CD4-positive, alpha-beta T cell (primary cell): ENCODE measurements around the gene ESAM. TPM values are rescaled to one million over a fixed set of nuclear protein-coding genes. Genes with fewer than 3 reads are reported as not detected.

Experiments
- ATAC-seq: fragments of 200-7000 bp; cut with Tn5 transposase; one replicate; pipeline ENCODE4 v1.10.0; 2022; ENCODE audit warnings: mild to moderate bottlenecking; ENCODE audit not compliant: poor library complexity
- CTCF ChIA-PET: fragments of 350-600 bp; sonication (Branson Sonifier 250); formaldehyde crosslinking; loops from one replicate; lab custom pipeline; 2021; ENCODE audit warnings: antibody characterized with exemption, inconsistent platforms; lab: Charles Lee
- POLR2A ChIA-PET: fragments of 350-600 bp; sonication (Branson Sonifier 250); formaldehyde crosslinking; loops from one replicate; lab custom pipeline; 2021; ENCODE audit warnings: antibody characterized with exemption, inconsistent platforms; lab: Charles Lee
- DNase-seq, 14 experiments: peaks; one replicate each; pipeline ENCODE4 v3.0.0-alpha.2; 2013 to 2020; ENCODE audit warnings: mixed read lengths in 2 of 14
- H3K27ac ChIP-seq, 2 donors: one replicate each; pipeline versions ENCODE4 v1.5.1 to v1.7.0; 2013; ENCODE audit warnings: low read length in 2 of 2, low read depth in 1 of 2, mild to moderate bottlenecking in 1 of 2
- H3K27me3 ChIP-seq, 2 experiments: 1 replicate in 1 of 2; 2 replicates in 1 of 2; pipeline versions ENCODE4 v1.6.1 to v1.7.0; 2013; ENCODE audit warnings: low read length in 2 of 2, control low read depth in 1 of 2, mild to moderate bottlenecking in 1 of 2, moderate library complexity in 1 of 2; ENCODE audit not compliant: insufficient read depth in 2 of 2, control insufficient read depth in 1 of 2
- H3K36me3 ChIP-seq: one replicate; pipeline ENCODE4 v1.6.1; 2013; ENCODE audit warnings: low read length, control low read depth; ENCODE audit not compliant: insufficient read depth
- H3K4me1 ChIP-seq: one replicate; pipeline ENCODE4 v1.6.1; 2013; ENCODE audit warnings: low read length, control low read depth; ENCODE audit not compliant: insufficient read depth
- H3K4me3 ChIP-seq: one replicate; pipeline ENCODE4 v1.5.1; 2013; ENCODE audit warnings: mild to moderate bottlenecking, low read length, moderate library complexity
- H3K9me3 ChIP-seq, 2 experiments: 1 replicate in 1 of 2; 2 replicates in 1 of 2; pipeline versions ENCODE4 v1.6.1 to v1.7.0; 2013; ENCODE audit warnings: low read length in 2 of 2, mild to moderate bottlenecking in 2 of 2, control low read depth in 1 of 2, moderate library complexity in 1 of 2; ENCODE audit not compliant: control insufficient read depth in 1 of 2, insufficient read depth in 1 of 2
- H3K27ac Mint-ChIP-seq: one replicate; pipeline ENCODE4 v1.8.0; 2020; ENCODE audit warnings: mixed read lengths
- H3K27me3 Mint-ChIP-seq: one replicate; pipeline ENCODE4 v1.8.0; 2021; ENCODE audit warnings: mixed read lengths
- H3K36me3 Mint-ChIP-seq: one replicate; pipeline ENCODE4 v1.8.0; 2021; ENCODE audit warnings: low read depth, mixed read lengths
- H3K4me1 Mint-ChIP-seq: one replicate; pipeline ENCODE4 v1.8.0; 2021; ENCODE audit warnings: low read depth, mixed read lengths
- H3K4me3 Mint-ChIP-seq: one replicate; pipeline ENCODE4 v1.8.0; 2020; ENCODE audit warnings: mild to moderate bottlenecking, mixed read lengths
- H3K9me3 Mint-ChIP-seq: one replicate; pipeline ENCODE4 v1.8.0; 2020; ENCODE audit warnings: mixed read lengths
- CTCF ChIP-seq: fragments of 200-600 bp; IDR thresholded peaks from one replicate; pipeline ENCODE4 v1.8.0; 2022; ENCODE audit warnings: antibody characterized with exemption, mild to moderate bottlenecking
- intact Hi-C, 2 experiments: fragments of 100-400 bp; cut with DNase I in 1 of 2; cut with micrococcal nuclease in 1 of 2; formaldehyde crosslinking; loops; one replicate each; pipeline versions ENCODE4 v1.15.1 to v1.9.0; 2023 to 2025; cut with DNase I, micrococcal nuclease
- total RNA-seq, 174 experiments: library from RNA in 2 of 174; stranded (reverse) in 2 of 174; gene quantifications; one replicate each; pipeline ENCODE4 v1.2.3 and lab custom pipeline; 2021 to 2026

ESAM gene
- total RNA-seq, 2 experiments from 2014 or later: 0.38 to 0.64 TPM

- H3K27ac Mint-ChIP-seq: no peak overlapping the region
- ChIA-PET CTCF (interaction anchor here (1.3 kb wide), 1 partner anchor 21 kb away, joined by 4 read pairs; no protein-coding TSS in a partner anchor), POLR2A (no interaction called here)
- ATAC-seq (no peak), DNase-seq (no peak)
- H3K27me3 Mint-ChIP-seq: peaks cover 40% of the 10 kb centered on the region
- Histone ChIP-seq H3K9me3 (no peaks in the 10 kb centered on the region), H3K27me3 (peaks cover 0 to 4% of the 10 kb centered on the region in 2 experiments), H3K4me1 (peaks cover 11% of the 10 kb centered on the region), H3K27ac (no peak overlapping the region), H3K36me3 (no peaks in the 10 kb centered on the region), H3K4me3 (no peak overlapping the region)
- H3K4me1 Mint-ChIP-seq: peaks cover 26% of the 10 kb centered on the region
- no peaks in the 10 kb centered on the region for H3K36me3 Mint-ChIP-seq
- H3K4me3 Mint-ChIP-seq: no peak overlapping the region
- intact Hi-C loops: no loop called here
- no peaks in the 10 kb centered on the region for H3K9me3 Mint-ChIP-seq
- TF ChIP-seq CTCF: no peak
Measured at GRCh38 chr11:124725719-124726105, 36.4 kb downstream of the ESAM start.

- intact Hi-C loops: no loop called here
- TF ChIP-seq CTCF: no peak
- H3K4me3 Mint-ChIP-seq: no peak overlapping the region
- H3K27me3 Mint-ChIP-seq: peaks cover 41% of the 10 kb centered on the region
- no peak overlapping the region for H3K27ac Mint-ChIP-seq
- H3K36me3 Mint-ChIP-seq: no peaks in the 10 kb centered on the region
- CTCF ChIA-PET: interaction anchor here (0.8 to 1.3 kb wide), 2 partner anchors 21 to 33 kb away, joined by 3 to 4 read pairs; no protein-coding TSS in a partner anchor
- Histone ChIP-seq H3K4me1 (peaks cover 11% of the 10 kb centered on the region), H3K9me3 (no peaks in the 10 kb centered on the region), H3K27me3 (peaks cover 0 to 4% of the 10 kb centered on the region in 2 experiments), H3K36me3 (no peaks in the 10 kb centered on the region), H3K27ac (no peak overlapping the region), H3K4me3 (no peak overlapping the region)
- no peak for ATAC-seq
- H3K9me3 Mint-ChIP-seq: no peaks in the 10 kb centered on the region
- peaks cover 26% of the 10 kb centered on the region for H3K4me1 Mint-ChIP-seq
- no peak for DNase-seq
- POLR2A ChIA-PET: no interaction called here
Measured at GRCh38 chr11:124724979-124725718, 36.9 kb downstream of the ESAM start.

- no peak for ATAC-seq
- Histone ChIP-seq H3K4me1 (peaks cover 25% of the 10 kb centered on the region), H3K4me3 (no peak overlapping the region), H3K27ac (no peak overlapping the region), H3K36me3 (no peaks in the 10 kb centered on the region), H3K27me3 (peaks cover 11 to 15% of the 10 kb centered on the region in 2 experiments), H3K9me3 (no peaks in the 10 kb centered on the region)
- peaks cover 54% of the 10 kb centered on the region for H3K27me3 Mint-ChIP-seq
- no peak for TF ChIP-seq CTCF
- POLR2A ChIA-PET: no interaction called here
- H3K9me3 Mint-ChIP-seq: no peaks in the 10 kb centered on the region
- CTCF ChIA-PET: no interaction called here
- peaks cover 44% of the 10 kb centered on the region for H3K4me1 Mint-ChIP-seq
- intact Hi-C loops: no loop called here
- H3K4me3 Mint-ChIP-seq: no peak overlapping the region
- no peak overlapping the region for H3K27ac Mint-ChIP-seq
- DNase-seq: no peak
- no peaks in the 10 kb centered on the region for H3K36me3 Mint-ChIP-seq
Measured at GRCh38 chr11:124722176-124722575, 39.9 kb downstream of the ESAM start.
